NCI-H2227 (cell line): ENCODE data around the gene PLPP4.

Source experiments
- DNase-seq: peaks from one replicate; lab custom pipeline; 2025; ENCODE audit not compliant: unreplicated experiment; lab: John Stamatoyannopoulos, UW

Gene PLPP4

DNA sequence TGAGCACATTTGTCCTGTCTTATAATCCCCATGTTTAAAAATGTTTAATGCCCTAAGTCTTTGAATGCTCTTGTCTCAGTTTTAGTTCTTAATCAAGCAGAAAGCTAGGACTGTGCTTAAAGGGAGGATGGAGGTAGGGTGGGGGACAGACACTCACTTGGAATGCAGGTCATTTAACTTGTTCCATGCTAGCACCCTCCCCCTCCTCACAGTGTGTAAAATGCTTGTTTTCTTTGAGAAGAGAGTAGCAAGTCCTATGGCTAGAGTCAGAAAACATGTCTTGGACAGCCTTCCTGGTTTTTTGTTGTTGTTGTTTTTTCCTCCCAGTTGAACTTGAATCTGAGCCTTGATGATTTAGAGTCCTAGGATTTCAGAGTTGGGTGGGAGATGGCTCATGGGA lies 114.2 kb downstream of the PLPP4 start:
- DNase-seq = no peak

GRCh38 chr10:120572307-120572706 lies 115.3 kb downstream of the PLPP4 start:
- no peak for DNase-seq

- no peak for DNase-seq
Measured at GRCh38 chr10:120573355-120573754, 116.3 kb downstream of the PLPP4 start.

GRCh38 chr10:120574981-120575380 lies 118.0 kb downstream of the PLPP4 start:
- DNase-seq = no peak

DNA sequence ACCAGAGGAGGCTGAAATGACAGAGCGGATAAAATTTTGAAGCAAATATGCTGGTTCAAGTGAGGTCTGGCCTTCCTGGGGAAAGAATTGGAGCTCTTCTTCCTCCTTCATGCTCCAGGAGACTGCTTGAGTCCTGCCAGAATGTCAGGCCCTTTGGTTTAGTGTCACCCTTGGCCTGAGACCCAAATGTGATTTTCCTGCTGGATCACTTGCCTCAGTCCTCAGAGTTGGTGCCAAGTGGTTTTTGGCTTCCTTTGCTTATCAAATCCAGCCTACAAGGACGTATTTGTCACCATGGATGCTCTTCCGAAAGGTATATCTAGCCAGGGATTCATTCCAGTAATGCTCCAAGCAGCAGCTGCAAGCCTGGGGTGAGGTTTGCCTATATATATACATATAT lies 118.4 kb downstream of the PLPP4 start:
- DNase-seq = no peak

- no peak for DNase-seq
Measured at GRCh38 chr10:120578134-120578533, 121.1 kb downstream of the PLPP4 start.

- DNase-seq = no peak
Measured at GRCh38 chr10:120578890-120579289, 121.9 kb downstream of the PLPP4 start.

DNA sequence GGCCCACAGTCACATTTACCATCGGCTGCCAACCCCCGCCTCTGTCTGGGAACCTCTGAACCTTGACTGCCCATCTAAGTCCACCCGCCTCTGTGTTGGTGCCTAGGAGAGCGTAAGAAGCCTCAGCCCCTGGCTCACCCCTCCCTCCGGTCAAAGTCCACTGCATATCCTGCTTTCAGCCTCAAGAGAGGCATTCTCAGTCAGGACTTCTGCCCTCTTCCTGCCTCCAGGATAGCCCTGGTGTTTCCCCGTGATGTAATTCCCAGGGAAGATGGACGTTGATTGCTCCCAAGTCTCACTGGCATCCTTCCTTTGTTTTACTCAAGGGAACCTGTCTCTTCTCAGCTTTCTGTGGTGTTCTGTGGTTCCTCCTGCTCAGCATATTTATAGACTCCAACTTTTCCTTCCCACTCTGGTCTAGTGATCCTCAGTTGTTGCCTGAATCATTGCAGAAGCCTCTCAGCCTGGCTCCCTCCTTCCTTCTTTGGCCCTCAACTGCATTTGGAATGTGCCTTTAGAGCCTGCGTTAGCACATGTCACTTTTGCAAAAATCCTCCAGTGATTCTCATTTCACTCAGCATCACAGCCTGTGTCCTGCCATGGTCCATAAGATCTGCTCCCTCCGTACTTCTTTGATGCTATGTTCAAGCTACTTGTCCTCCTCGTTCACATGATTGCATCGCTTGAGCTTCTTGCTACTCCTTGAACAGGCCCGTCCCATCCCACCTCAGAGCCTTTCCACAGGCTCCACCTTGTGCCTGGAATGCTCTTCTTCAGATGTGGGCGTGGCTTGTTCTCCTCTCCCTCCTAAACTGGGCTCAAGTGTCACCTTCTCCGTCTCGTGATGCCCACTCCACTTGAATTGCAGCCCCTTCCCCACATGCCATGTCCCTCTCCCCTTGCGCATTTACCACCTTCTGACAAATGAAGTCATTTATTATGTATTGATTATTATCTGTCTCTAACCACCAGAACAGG lies 124.2 kb downstream of the PLPP4 start:
- DNase-seq = no peak

GRCh38 chr10:120582753-120583152 lies 125.7 kb downstream of the PLPP4 start:
- DNase-seq = no peak

GRCh38 chr10:120583424-120584108 lies 126.5 kb downstream of the PLPP4 start:
- DNase-seq = no peak

- DNase-seq = no peak
Measured at GRCh38 chr10:120584786-120585185, 127.8 kb downstream of the PLPP4 start.

DNA sequence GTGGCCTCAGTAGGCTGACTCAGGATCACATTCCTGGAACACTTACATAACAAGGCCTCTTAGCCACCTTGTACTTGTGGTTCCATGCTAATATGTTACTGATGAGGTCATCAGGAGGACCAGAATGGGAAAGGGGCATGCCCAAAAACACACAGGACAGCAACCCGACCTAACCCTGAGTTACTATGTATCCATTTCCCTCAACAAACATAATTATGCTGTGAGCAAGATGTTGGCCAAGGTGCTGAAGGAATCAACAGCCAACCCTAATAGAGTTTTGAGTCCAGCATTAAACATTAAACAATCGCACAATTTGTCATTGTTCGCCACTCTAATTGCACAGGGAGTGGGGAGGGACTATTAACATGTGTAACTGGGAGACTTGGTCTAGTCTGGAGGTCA lies 129.4 kb downstream of the PLPP4 start:
- DNase-seq = no peak

GRCh38 chr10:120587061-120587460 lies 130.0 kb downstream of the PLPP4 start:
- no peak for DNase-seq

DNA sequence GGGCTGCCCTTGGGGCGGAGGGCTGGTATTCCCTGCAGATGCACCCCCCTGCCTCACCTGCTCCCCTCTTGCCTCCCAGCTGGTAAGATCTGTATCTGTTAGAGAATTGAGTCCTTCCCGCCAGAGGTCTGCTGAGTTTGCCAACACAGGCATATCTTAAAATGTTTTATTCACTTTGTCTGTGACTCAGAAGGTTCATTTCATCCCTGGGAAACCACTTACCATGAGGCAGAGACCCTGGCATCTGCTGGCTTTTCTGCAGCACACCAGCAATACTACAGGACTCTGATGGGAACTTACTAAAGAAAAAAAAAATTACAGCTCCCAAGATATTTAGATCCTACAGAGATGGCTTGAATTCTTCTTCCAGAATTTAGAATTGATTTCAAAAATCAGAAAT lies 131.3 kb downstream of the PLPP4 start:
- no peak for DNase-seq

DNA sequence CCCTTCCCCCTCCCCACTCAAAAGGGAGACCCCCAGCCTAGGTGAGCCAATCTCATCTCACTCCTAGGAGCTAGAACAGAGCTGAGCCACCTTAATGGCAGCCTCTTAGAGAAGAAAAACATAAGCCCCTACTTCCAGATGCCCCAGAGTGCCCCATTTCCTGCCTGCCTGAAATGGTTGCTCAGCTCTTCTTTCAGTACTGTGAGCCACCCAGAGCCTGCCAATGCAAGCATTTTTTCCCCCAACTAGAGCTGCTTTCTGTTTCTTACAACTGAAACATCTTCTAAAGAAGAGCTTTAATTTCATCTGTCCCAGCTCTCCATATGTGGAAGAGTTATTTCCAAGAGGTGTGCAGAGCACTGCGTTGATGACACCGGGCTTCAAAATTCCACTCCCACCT lies 136.7 kb downstream of the PLPP4 start:
- no peak for DNase-seq

DNA sequence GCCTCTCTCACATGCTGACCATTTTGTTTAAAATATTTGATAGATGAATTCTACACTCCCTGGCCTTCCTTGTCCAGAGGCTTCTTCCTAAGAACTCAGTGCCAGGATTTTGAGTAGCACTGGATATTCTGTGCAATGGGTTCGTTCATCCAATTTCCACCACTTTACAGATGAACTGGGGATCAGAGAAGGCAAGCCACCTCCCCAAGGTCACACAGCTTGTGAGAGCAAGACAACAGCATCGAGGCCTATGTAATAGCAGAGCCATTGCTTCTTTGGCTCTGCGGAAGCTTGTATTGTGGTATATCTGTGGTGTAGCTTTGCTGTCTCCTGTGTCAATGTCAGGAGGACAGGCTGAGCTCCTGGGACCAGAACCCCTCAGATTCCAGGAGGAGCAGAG lies 140.9 kb downstream of the PLPP4 start:
- DNase-seq = no peak

- no peak for DNase-seq
Measured at GRCh38 chr10:120598386-120598785, 141.4 kb downstream of the PLPP4 start.

GRCh38 chr10:120599200-120599724 lies 142.2 kb downstream of the PLPP4 start:
- DNase-seq = no peak

DNA sequence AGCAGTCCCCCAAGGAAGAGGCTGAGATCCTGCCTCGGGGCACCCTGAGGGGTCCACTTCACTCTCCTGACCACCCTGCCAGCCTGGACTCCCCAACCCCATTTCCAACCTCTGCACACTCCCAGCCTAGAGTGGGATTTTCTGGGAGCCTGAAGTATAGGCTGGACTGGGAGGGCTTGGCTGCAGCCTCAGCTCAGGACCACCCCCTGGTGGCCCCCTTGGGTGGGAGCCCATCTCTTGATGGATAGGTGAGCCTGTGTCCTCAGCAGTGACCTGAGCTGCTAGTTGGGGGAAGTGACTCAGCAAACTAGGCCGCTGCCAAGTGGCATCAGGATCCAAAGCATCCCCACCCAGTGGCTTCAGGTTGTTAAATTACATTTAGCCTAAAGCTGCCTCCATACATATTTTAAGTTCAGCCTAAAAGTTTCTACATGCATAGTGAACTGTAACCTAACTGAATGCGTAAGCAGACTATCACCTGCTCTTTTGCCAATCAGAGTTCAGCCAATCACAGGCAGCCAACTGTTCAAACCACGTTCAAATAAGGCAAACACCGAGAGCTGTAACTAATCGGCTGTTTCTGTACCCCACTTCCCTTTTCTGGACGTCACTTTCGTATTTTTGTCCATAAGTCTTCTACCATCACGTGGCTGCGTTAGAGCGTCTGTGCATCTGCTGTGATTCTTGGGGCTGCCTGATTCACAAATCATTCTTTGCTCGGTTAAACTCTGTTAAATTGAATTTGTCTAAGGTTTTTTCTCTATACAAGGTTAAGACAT lies 144.0 kb downstream of the PLPP4 start:
- no peak for DNase-seq

DNA sequence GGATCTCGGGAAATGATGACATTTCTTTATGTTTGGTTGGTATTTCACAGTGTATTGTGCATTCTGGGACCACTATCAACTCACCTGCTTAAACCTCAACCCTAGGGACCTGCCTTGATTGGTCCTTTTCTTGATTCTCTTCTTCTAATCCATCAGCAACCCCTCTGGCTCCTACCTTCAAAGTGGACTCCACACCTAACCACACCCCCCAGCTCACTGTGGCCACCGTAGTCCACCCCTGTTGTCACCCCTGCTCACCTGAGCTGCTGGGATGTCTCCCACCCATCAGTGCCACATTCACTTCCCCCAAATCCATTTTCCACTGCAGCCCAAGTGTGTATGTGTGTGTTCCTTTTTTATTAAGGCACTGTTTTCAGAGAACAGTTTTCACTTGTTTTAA lies 145.0 kb downstream of the PLPP4 start:
- DNase-seq = no peak

DNA sequence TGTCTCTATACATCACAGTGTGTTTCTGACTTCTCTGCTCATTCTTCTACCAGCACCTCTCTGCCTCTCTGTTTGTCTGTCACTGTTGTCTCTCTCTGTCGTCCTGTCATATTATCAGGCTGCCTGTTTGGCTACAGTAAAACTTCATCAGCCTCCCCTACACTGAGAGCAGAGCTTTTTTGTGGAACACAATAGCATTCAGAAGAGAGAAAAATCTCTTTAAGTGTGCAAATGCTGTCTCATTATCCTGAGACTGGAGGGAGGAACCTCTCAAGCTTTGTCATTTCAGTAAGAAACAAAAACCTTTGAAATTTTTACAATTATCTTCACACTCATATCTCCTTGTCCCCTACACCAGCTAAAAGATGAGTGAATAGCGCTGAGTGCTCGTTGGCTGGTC lies 148.4 kb downstream of the PLPP4 start:
- no peak for DNase-seq
